ENCODE results near the gene PREX1.

PREX1 gene

GRCh38 chr20:48826069-48826468 is 1.7 kb downstream of the PREX1 start:
- WGBS (ENCODE audit: insufficient coverage), result no CpG with 5 or more reads among the region's 2 CpGs
- ChIA-PET CTCF (interaction anchor here (0.7 to 2.6 kb wide), 10 partner anchors 8 to 168 kb away, joined by 3 to 13 read pairs (median 4); no protein-coding TSS in a partner anchor), POLR2A (no interaction called here)
- H3K4me1 ChIP-seq (ENCODE audit: control extremely low read depth in 1 of 4, control insufficient read depth in 4 of 4, insufficient read depth in 4 of 4, low read length in 3 of 4), result peaks cover 32 to 74% (median 68%) of the 10 kb centered on the region in 4 experiments
- H3K9me3 ChIP-seq (ENCODE audit: control extremely low read depth in 1 of 5, control insufficient read depth in 4 of 5, insufficient read depth in 2 of 5, low read depth in 1 of 5, low read length in 4 of 5), result no peaks in the 10 kb centered on the region
- H3K36me3 ChIP-seq (ENCODE audit: control insufficient read depth in 4 of 4, insufficient read depth in 4 of 4, low read length in 3 of 4), result peaks cover 0 to 3% (median 0%) of the 10 kb centered on the region in 4 experiments
- H3K4me3 ChIP-seq (ENCODE audit: control insufficient read depth in 1 of 7, extremely low read depth in 1 of 7, insufficient read depth in 4 of 7, low read depth in 2 of 7, low read length in 6 of 7), result peak overlapping the region in 6 of 7 experiments; percentile 76 to 94 (median 88)
- no peak for DNase-seq
- H3K27me3 ChIP-seq (replicated peaks in 2 of 5; ENCODE audit: control insufficient read depth in 4 of 5, insufficient read depth in 5 of 5, low read length in 4 of 5), result no peaks in the 10 kb centered on the region
- peak overlapping the region in 1 of 2 experiments; percentile 66 for H3K27ac ChIP-seq (ENCODE audit: insufficient read depth in 1 of 2, low read depth in 1 of 2, low read length in 2 of 2, poor library complexity in 1 of 2, severe bottlenecking in 2 of 2)

GRCh38 chr20:48825566-48825920 is 2.3 kb downstream of the PREX1 start:
- CTCF ChIA-PET, result interaction anchor here (0.7 to 2.6 kb wide), 8 partner anchors 7 to 168 kb away, joined by 3 to 13 read pairs (median 4); no protein-coding TSS in a partner anchor
- Histone ChIP-seq H3K4me3 (ENCODE audit: control insufficient read depth in 1 of 7, extremely low read depth in 1 of 7, insufficient read depth in 4 of 7, low read depth in 2 of 7, low read length in 6 of 7) (peak overlapping the region in 6 of 7 experiments; percentile 2 to 94 (median 88)), H3K9me3 (ENCODE audit: control extremely low read depth in 1 of 5, control insufficient read depth in 4 of 5, insufficient read depth in 2 of 5, low read depth in 1 of 5, low read length in 4 of 5) (no peaks in the 10 kb centered on the region), H3K27me3 (replicated peaks in 2 of 5; ENCODE audit: control insufficient read depth in 4 of 5, insufficient read depth in 5 of 5, low read length in 4 of 5) (no peaks in the 10 kb centered on the region), H3K27ac (ENCODE audit: insufficient read depth in 1 of 2, low read depth in 1 of 2, low read length in 2 of 2, poor library complexity in 1 of 2, severe bottlenecking in 2 of 2) (peak overlapping the region in 1 of 2 experiments; percentile 66), H3K36me3 (ENCODE audit: control insufficient read depth in 4 of 4, insufficient read depth in 4 of 4, low read length in 3 of 4) (peaks cover 0 to 3% (median 0%) of the 10 kb centered on the region in 4 experiments), H3K4me1 (ENCODE audit: control extremely low read depth in 1 of 4, control insufficient read depth in 4 of 4, insufficient read depth in 4 of 4, low read length in 3 of 4) (peaks cover 32 to 73% (median 69%) of the 10 kb centered on the region in 4 experiments)
- DNase-seq, result no peak
- POLR2A ChIA-PET, result no interaction called here
- WGBS (ENCODE audit: insufficient coverage), result no CpG with 5 or more reads among the region's 4 CpGs

GRCh38 chr20:48824830-48825565 is 2.8 kb downstream of the PREX1 start:
- H3K27me3 ChIP-seq (replicated peaks in 2 of 5; ENCODE audit: control insufficient read depth in 4 of 5, insufficient read depth in 5 of 5, low read length in 4 of 5), result no peaks in the 10 kb centered on the region
- peak overlapping the region in 6 of 7 experiments; percentile 2 to 94 (median 88) for H3K4me3 ChIP-seq (ENCODE audit: control insufficient read depth in 1 of 7, extremely low read depth in 1 of 7, insufficient read depth in 4 of 7, low read depth in 2 of 7, low read length in 6 of 7)
- H3K36me3 ChIP-seq (ENCODE audit: control insufficient read depth in 4 of 4, insufficient read depth in 4 of 4, low read length in 3 of 4), result peaks cover 0 to 3% (median 0%) of the 10 kb centered on the region in 4 experiments
- no peak for DNase-seq
- peak overlapping the region in 1 of 2 experiments; percentile 66 for H3K27ac ChIP-seq (ENCODE audit: insufficient read depth in 1 of 2, low read depth in 1 of 2, low read length in 2 of 2, poor library complexity in 1 of 2, severe bottlenecking in 2 of 2)
- H3K9me3 ChIP-seq (ENCODE audit: control extremely low read depth in 1 of 5, control insufficient read depth in 4 of 5, insufficient read depth in 2 of 5, low read depth in 1 of 5, low read length in 4 of 5), result no peaks in the 10 kb centered on the region
- CTCF ChIA-PET, result interaction anchor here (0.7 to 2.3 kb wide), 5 partner anchors 25 to 167 kb away, joined by 3 to 13 read pairs (median 4); no protein-coding TSS in a partner anchor
- WGBS (ENCODE audit: insufficient coverage), result 70% methylated on average over 9 of the region's 12 CpGs
- H3K4me1 ChIP-seq (ENCODE audit: control extremely low read depth in 1 of 4, control insufficient read depth in 4 of 4, insufficient read depth in 4 of 4, low read length in 3 of 4), result peaks cover 32 to 75% (median 74%) of the 10 kb centered on the region in 4 experiments
- POLR2A ChIA-PET, result no interaction called here

GRCh38 chr20:48823960-48824498 is 3.8 kb downstream of the PREX1 start:
- Histone ChIP-seq H3K4me1 (ENCODE audit: control extremely low read depth in 1 of 4, control insufficient read depth in 4 of 4, insufficient read depth in 4 of 4, low read length in 3 of 4) (peaks cover 34 to 84% (median 83%) of the 10 kb centered on the region in 4 experiments), H3K9me3 (ENCODE audit: control extremely low read depth in 1 of 5, control insufficient read depth in 4 of 5, insufficient read depth in 2 of 5, low read depth in 1 of 5, low read length in 4 of 5) (no peaks in the 10 kb centered on the region), H3K36me3 (ENCODE audit: control insufficient read depth in 4 of 4, insufficient read depth in 4 of 4, low read length in 3 of 4) (peaks cover 0 to 3% (median 0%) of the 10 kb centered on the region in 4 experiments), H3K27ac (ENCODE audit: insufficient read depth in 1 of 2, low read depth in 1 of 2, low read length in 2 of 2, poor library complexity in 1 of 2, severe bottlenecking in 2 of 2) (peak overlapping the region in 1 of 2 experiments; percentile 60), H3K27me3 (replicated peaks in 2 of 5; ENCODE audit: control insufficient read depth in 4 of 5, insufficient read depth in 5 of 5, low read length in 4 of 5) (no peaks in the 10 kb centered on the region), H3K4me3 (ENCODE audit: control insufficient read depth in 1 of 7, extremely low read depth in 1 of 7, insufficient read depth in 4 of 7, low read depth in 2 of 7, low read length in 6 of 7) (peak overlapping the region in 5 of 7 experiments; percentile 5 to 92 (median 20))
- CTCF ChIA-PET, result no interaction called here
- peak; percentile 57 to 89 (median 85) for DNase-seq
- WGBS (ENCODE audit: insufficient coverage), result 4% methylated on average over 6 of the region's 8 CpGs
- POLR2A ChIA-PET, result no interaction called here

- Histone ChIP-seq H3K4me3 (ENCODE audit: control insufficient read depth in 1 of 7, extremely low read depth in 1 of 7, insufficient read depth in 4 of 7, low read depth in 2 of 7, low read length in 6 of 7) (peak overlapping the region in 3 of 7 experiments; percentile 47 to 54 (median 49)), H3K9me3 (ENCODE audit: control extremely low read depth in 1 of 5, control insufficient read depth in 4 of 5, insufficient read depth in 2 of 5, low read depth in 1 of 5, low read length in 4 of 5) (no peaks in the 10 kb centered on the region), H3K27ac (ENCODE audit: insufficient read depth in 1 of 2, low read depth in 1 of 2, low read length in 2 of 2, poor library complexity in 1 of 2, severe bottlenecking in 2 of 2) (no peak overlapping the region), H3K27me3 (replicated peaks in 2 of 5; ENCODE audit: control insufficient read depth in 4 of 5, insufficient read depth in 5 of 5, low read length in 4 of 5) (no peaks in the 10 kb centered on the region), H3K4me1 (ENCODE audit: control extremely low read depth in 1 of 4, control insufficient read depth in 4 of 4, insufficient read depth in 4 of 4, low read length in 3 of 4) (peaks cover 35 to 84% (median 83%) of the 10 kb centered on the region in 4 experiments), H3K36me3 (ENCODE audit: control insufficient read depth in 4 of 4, insufficient read depth in 4 of 4, low read length in 3 of 4) (peaks cover 0 to 3% (median 0%) of the 10 kb centered on the region in 4 experiments)
- WGBS (ENCODE audit: insufficient coverage), result 100% methylated on average over 4 of the region's 7 CpGs
- DNase-seq, result no peak
- CTCF ChIA-PET, result interaction anchor here (0.8 to 1.3 kb wide), 3 partner anchors 10 to 166 kb away, joined by 3 read pairs; no protein-coding TSS in a partner anchor
- POLR2A ChIA-PET, result interaction anchor here (0.7 to 1.0 kb wide), 4 partner anchors 26 to 51 kb away, joined by 3 to 5 read pairs (median 3); no protein-coding TSS in a partner anchor
These were observed 4.3 kb downstream of the PREX1 start for GRCh38 chr20:48823476-48823875.

GRCh38 chr20:48822879-48823385 is 4.9 kb downstream of the PREX1 start:
- H3K36me3 ChIP-seq (ENCODE audit: control insufficient read depth in 4 of 4, insufficient read depth in 4 of 4, low read length in 3 of 4), result peaks cover 0 to 3% (median 0%) of the 10 kb centered on the region in 4 experiments
- peak in 2 of 3 donors; percentile 73 to 80 for DNase-seq
- 0% methylated on average over 6 of the region's 8 CpGs for WGBS (ENCODE audit: insufficient coverage)
- H3K4me3 ChIP-seq (ENCODE audit: control insufficient read depth in 1 of 7, extremely low read depth in 1 of 7, insufficient read depth in 4 of 7, low read depth in 2 of 7, low read length in 6 of 7), result peak overlapping the region in 5 of 7 experiments; percentile 9 to 54 (median 47)
- no peaks in the 10 kb centered on the region for H3K27me3 ChIP-seq (replicated peaks in 2 of 5; ENCODE audit: control insufficient read depth in 4 of 5, insufficient read depth in 5 of 5, low read length in 4 of 5)
- POLR2A ChIA-PET, result interaction anchor here (0.5 to 1.0 kb wide), 5 partner anchors 25 to 51 kb away, joined by 3 to 5 read pairs (median 3); no protein-coding TSS in a partner anchor
- CTCF ChIA-PET, result interaction anchor here (0.8 to 1.3 kb wide), 3 partner anchors 10 to 165 kb away, joined by 3 read pairs; no protein-coding TSS in a partner anchor
- H3K9me3 ChIP-seq (ENCODE audit: control extremely low read depth in 1 of 5, control insufficient read depth in 4 of 5, insufficient read depth in 2 of 5, low read depth in 1 of 5, low read length in 4 of 5), result no peaks in the 10 kb centered on the region
- H3K27ac ChIP-seq (ENCODE audit: insufficient read depth in 1 of 2, low read depth in 1 of 2, low read length in 2 of 2, poor library complexity in 1 of 2, severe bottlenecking in 2 of 2), result peak overlapping the region in 1 of 2 experiments; percentile 47
- peaks cover 35 to 87% (median 85%) of the 10 kb centered on the region in 4 experiments for H3K4me1 ChIP-seq (ENCODE audit: control extremely low read depth in 1 of 4, control insufficient read depth in 4 of 4, insufficient read depth in 4 of 4, low read length in 3 of 4)

Measured in common myeloid progenitor, CD34-positive (primary cell).